ENCODE measurements around the gene LENG8.

- TF ChIP-seq EZH2 (IDR thresholded peaks at IDR 0.05) (no peak), POLR2AphosphoS5 (IDR thresholded peaks at IDR 0.05; ENCODE audit: borderline replicate concordance, low read depth, low read length) (no peak), FOXP2 (optimal IDR thresholded peaks at IDR 0.05; ENCODE audit: control extremely low read depth, extremely low read length, insufficient read depth) (no peak)
Measured at GRCh38 chr19:54427586-54427985, 21.4 kb upstream of the LENG8 start.

Measured in SK-N-MC (cell line).